ENCODE measurements around the gene PAX2.

DNA sequence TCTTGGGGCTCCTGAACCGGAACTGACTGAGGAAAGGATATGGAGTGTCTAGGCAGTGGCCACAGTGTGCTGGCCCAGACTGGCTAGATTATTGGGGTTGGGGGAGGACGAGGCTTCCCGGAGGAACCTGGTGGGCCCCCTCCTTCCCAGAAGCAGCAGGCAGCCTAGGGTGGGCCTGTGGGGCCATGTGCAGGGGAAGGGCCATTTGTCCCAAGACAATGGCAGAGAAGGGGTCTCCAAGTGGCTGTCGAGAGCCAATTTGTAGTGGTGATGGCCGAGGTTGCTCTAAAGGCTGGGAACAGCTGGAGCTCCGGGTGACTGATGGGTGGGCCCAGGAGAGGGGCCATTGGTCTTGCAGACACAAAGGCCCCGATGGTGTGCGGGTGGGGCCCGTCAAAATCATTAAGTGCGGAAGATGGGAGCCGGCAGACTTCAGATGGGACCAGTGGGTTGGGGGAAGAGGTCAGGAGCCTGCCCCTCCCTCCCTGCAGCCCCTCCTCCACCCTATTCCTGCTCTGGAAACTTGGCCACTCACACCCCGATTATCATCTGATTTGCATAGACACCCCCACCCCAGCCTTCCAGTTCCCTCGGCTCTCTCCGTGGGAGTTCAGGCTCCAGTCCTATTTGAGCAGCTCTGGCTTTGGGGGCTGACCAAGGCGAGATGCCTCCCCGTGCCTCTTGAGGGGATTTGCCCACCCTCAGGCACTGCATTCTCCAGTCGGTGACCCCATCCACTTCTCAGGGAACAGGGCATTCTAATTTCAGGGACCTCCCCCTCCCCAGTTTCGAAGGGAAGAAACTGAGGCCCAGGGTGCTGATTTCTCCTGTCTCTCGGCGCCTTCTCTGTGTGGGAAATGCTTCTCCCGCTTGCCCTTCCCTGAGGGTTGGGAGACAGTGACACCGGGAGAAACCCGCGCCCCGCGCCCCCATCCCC lies 36.0 kb upstream of the PAX2 start:
- no peak for TF ChIP-seq EZH2 (IDR thresholded peaks at IDR 0.05; ENCODE audit: insufficient read depth, poor library complexity, severe bottlenecking)
- peak; percentile 60; the same call in 1 of the 2 replicates for TF ChIP-seq EZH2phosphoT487 (IDR thresholded peaks at IDR 0.05; ENCODE audit: insufficient read depth, low read depth)
